GM21367 (cell line): Measurements from ENCODE around the gene STOM.
A peak's percentile ranks its signal among the peaks of the same experiment; 100 is the strongest.

Source experiments
- ATAC-seq: cut with Tn5 transposase; IDR thresholded peaks from one replicate; pipeline ENCODE4 v1.9.1; 2021; ENCODE audit not compliant: unreplicated experiment

Gene STOM

DNA sequence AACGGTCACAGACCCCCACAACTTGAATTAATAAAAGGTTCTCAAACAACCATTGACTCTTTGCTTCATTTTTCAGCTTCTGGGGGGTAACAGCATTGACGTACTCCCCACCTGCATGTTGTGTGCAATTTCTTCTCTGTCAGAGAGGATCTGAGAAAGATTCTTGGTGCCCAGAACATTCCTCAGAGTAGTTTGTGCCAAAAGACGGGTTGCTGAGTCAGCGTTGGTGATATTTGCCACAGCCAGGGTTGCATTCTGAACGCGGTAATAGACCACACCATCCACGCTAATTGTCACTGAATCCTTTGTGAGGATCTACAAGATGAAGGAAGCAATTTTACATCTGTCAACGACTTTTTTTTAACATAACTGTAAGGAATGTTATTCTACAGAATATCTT lies 21.0 kb downstream of the STOM start:
- ATAC-seq, result no peak

DNA sequence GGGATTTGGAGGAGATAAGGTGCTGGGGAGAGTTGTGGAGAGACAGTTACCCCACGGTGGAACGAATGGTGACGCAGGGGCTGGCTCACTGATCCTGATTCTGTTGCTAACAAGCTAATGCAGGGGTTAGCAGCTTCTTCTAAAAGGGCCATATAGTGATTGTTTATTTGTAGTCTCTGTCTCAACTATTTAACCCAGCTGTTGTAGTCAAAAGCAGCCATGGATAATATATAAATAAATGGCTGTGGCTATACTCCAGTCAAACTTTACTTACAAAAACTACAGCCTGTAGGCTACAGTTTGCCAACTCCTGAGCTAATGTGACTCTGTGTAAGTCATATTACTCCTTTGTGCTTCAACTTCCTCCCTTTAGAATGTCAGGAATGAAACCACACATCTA lies 21.8 kb downstream of the STOM start:
- no peak for ATAC-seq

DNA sequence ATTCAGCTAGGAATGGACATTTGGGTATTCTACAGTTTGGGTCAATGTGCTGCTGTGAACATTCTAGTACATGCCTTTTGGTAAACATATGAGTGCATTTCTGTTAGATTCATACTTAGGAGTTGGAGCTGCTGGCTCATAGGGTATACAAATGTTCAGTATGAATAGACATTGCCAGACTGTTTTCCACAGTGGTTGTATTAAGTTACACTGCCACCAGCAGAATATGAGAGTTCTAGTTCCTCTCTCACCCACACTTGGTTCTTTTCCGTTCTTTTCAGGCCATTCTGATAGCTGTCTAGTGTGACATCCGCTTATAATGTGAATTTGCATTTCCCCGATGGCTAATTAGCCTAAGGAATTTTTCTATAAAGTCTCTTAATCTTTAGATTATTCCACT lies 25.0 kb downstream of the STOM start:
- ATAC-seq, result no peak

DNA sequence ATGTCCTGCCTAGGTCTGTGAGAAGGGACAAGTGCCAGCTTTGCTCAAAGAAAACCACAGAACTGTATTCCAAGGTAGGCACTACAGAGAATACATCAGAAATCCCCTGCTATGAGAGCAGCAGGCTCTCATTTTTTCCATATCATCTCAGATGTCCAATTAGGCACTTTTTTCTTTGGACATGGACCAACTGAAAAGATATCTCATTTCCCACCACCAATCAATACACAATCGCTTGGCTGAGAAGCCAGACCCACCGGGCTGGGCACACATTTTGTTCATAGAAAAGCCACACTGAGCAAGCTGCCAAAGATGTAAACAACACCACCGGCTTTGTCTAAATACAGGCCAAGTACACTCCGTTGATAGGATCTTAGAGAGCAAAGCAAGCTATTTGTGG lies 25.9 kb downstream of the STOM start:
- ATAC-seq, result no peak

DNA sequence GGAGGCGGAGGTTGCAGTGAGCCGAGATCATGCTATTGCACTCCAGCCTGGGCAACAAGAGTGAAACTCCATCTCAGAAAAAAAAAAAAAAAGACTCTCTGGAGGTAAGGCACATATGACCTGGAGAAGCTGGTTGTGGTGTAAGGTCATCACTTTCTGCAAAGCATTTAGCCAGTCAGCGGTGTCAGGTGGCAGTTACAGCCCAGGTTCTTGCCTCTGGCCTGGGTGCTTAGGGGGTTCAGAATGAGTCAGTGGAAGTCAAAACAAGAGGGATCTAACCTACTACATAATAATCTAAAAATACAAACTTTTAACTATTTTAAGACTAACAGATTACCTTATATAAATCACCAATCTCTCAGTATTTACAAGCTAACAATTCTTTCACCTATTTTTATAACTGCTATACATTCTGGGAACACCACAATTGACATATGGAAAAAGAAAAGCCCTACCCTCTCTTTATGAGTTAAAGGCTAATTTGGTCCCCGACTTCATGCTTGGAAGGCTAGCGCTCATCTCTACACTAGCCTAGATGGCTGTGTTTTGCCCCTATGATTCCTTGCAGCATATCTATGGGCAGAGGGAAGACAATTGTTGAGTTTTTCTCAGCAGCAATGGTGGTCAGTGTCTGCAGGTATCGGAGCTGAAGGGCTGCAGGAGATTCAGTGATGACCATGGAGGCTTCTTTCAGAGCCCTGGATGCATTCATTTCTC lies 29.2 kb downstream of the STOM start:
- ATAC-seq, result peak; percentile 70

DNA sequence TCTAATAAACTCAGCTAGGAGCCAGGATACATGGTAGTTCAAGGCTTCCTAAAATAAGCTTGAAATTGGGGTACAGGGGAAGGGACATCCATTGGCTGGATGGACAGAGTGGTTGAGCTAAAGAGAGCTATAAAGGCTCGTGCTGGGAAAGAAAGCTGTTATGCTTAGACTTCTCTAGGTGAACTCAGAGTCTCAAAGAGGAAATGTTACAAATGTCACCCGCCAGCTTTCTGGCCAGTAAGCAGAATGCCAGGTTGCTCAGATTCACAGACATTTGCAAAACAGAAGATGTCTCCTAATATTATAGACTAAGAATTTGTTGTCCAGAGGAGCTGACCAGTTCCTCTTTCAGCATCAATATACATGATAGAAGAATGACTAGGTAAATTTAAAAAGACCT lies 30.6 kb downstream of the STOM start:
- ATAC-seq, result no peak

DNA sequence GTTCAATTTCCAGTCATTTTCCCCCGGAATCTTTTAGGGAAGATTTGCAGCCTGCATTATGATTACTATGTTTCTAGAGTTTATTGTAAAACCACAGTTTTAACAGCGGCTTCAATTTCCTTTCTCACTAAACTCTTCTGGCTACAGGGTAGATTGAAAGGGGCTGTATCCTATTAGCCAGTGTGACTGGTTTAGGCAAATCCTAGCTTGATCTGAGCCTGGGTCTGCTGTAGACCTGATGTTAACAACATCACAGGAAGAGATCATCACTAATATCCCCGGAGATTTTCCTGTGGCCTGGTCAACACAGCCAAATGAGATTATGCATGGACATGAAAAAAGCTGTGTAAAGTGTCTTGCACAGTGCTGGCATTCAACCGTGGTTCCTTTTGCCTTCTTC lies 33.4 kb downstream of the STOM start:
- no peak for ATAC-seq

DNA sequence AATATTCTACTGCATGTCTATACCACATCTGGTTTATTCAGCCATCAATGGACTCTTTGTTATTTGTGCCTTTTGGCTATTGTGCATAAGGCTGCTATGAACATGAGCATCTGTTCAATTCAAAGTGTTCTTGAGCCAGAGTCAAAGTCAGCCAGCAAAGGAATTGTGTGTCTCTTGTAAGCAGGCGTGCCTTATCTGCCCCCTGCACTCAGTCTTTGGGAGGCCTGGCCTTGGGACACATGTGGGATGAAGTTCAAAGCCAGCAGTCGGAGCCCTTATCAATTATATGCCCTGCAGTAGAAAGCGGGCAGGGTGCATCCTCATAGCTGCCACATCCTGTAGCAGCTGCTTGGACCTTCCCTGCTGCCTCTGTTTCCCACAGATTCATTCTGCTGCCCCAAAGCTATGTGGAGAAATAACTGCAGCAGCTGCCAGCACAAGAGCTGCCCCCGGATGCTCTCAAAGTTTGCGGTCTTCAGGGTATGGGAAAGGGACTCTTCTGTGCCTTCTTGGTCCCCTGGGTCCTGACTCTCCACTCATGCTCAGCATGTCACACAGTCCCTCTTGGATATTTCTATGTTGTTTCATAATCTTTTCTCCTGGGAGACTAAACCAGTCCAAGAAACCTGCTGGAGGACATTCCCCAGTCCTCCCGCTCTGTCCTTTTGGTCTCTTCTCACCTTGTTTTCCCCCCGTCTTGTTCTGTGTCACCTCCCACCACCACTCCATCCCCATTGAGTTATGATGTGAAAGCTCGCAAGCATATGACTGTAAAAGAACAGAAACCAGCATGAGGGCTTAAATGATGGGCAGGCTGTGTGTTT lies 35.9 kb downstream of the STOM start:
- no peak for ATAC-seq

DNA sequence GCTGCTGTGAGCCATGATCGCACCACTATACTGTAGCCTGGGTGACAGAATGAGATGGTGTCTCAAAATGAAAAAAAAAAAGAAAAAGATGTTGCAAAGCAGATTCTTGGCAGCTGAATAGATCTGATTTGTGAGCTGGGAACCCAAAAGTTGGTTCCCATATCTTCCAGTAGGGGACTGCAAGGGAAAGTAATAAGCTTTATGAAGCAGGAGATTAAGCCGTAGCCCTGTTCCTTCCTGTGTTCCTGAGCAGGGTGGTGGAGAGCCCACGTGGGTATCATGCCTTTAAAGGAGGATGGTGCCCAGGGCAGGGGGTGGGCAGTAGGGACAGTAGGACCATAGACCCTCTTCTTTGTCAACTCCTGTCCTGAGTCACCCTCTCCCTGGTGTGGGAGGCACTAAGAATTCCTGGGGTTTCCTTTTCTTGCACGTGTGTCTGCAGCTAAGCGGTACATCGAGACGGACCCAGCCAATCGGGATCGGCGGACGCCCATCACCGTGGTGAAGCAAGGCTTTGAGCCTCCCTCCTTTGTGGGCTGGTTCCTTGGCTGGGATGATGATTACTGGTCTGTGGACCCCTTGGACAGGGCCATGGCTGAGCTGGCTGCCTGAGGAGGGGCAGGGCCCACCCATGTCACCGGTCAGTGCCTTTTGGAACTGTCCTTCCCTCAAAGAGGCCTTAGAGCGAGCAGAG lies 37.9 kb downstream of the STOM start:
- ATAC-seq, result no peak

DNA sequence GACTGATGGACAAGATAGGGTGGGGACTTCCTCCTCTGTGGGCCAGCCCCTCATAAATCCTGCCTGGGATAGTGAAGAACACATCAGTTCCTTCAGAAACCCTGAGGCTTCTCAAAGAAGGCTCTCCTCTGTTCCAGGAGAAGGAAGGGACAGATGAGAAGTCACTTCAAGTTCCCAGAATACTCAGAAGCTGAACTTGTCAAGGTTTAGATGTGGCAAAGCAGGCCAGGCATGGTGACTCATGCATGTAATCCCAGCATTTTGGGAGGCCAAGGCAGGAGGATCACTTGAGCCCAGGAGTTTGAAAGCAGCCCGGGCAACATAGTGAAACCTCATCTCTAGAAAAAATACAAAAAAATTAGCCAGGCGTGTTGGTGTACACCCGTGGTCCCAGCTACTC lies 38.5 kb downstream of the STOM start:
- ATAC-seq, result no peak

DNA sequence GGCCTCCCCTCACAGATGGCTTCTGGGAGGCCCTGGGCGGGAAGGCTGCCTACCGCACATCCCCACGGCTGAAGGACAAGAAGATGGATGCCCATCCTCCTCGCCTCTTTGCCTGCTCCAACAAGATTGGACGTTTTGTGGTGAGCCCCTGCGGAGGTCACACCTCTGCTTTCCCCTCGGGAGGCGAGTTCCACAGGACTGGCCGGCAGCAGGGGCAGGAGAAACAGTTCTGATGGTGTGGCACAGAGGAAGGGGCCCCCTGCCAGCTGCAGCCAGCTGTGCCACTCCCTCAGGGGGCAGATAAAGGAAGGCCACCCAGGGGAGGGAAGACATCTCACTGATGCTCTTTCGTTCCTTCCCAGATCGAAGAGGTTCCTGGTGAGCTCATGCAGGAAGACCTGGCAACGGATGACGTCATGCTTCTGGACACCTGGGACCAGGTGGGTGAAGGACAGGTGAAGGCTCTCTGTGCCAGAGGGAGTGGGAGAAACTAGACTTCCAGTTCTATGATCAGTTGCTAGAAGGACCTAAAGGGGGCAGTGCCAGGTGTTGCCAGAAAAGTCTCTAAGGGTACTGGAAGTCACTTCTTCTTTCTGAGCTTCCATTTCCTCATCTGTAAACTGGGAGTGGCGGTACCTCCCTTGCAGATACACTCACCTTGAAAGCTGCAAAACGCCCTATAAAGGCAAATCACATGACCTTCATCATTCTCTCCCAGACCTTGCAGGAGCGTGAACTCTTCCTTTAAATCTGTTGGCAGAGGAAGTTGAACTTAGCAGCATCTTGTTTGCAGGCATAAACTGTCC lies 41.0 kb downstream of the STOM start:
- ATAC-seq, result no peak

DNA sequence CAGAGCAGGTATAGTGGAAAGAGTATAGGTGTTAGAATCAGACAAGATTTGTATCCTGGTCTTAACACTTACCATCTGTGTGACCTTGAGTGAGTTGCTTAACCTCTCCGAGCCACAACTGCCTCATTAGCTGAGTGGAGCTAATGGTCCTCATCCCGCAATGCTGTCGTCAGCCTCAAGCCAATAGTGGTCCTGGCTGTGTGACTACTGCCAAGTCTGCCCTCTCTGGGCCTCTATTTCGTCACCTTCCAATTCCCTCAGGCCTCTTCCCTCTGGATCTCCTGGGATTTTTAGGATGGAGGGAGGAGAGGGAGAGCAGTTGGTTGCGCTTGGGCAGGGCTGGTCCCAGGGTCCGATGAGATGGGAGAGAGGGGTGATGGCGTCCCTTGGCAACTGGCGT lies 41.6 kb downstream of the STOM start:
- ATAC-seq, result no peak

DNA sequence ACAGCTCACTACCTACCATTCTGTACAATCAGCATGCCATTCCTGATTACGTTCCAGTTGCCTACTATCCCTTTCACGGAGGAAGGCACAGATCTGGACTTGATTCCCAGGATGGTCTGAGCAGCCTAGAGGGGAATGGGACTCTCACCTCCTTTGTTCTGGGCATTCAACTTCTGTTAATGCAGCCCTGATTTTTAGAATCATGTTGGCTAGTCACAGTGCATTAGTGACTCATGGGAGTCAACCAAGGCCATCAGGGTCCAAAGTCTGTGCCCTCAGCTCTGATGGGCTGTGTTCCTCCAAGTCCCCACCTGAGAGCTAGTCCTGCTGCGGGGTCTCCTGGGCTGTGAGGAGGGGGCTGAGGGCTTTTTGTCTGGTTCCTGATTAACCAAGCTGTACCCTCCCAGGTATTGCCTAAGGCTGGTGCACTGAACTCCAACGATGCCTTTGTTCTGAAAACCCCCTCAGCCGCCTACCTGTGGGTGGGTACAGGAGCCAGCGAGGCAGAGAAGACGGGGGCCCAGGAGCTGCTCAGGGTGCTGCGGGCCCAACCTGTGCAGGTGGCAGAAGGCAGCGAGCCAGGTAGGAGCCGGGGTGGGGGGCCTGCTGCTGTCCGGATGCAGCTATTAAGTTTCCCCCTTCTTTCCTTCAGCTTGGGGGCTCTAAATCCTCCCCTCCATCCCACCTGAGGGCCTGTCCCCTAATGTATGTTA lies 43.0 kb downstream of the STOM start:
- ATAC-seq, result no peak

DNA sequence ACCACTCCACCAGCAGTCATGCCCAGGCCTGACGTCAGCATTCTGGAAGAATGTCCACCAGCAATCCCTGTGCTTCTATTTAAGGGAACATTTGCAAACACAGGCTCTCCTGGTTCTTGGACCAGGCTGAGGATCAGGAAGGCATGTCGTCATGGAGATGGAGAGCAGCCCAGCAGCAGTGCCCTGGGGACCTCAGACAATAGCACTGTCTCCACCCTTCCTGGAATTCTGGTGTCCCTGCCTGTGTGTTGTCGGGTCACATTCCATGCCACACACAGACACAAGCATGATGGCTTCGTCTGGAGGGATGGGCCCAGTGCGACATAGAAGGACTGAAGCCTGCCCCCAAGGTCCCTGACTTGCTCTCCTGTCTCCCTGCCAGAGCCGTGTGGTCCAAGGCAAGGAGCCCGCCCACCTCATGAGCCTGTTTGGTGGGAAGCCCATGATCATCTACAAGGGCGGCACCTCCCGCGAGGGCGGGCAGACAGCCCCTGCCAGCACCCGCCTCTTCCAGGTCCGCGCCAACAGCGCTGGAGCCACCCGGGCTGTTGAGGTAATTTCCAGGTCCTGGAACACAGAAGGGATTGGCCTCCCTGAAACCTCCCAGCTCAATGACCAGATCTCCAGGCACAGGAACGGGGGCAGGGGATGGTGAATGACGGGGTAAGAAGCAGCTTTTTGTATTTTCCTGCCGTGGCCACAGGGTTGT lies 43.8 kb downstream of the STOM start:
- ATAC-seq, result no peak

DNA sequence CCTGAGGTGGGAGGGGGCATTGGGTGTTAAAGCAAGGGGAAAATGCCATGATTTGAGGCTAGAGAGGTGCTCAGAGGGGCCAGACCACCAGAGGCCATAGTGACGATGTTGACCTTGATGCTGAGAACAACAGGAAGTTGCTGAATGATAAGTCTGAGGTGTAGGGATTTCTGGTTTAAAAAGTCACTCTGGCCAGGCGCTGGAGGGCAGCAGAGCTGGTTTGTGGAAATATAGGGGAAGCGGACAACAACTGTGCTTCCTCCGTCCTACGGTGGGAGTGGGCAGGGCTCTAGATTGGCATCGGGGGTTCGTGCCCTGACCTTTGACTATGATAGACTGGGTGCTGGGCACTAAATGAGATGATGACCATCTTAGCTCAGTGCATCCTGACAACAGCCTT lies 44.7 kb downstream of the STOM start:
- no peak for ATAC-seq

DNA sequence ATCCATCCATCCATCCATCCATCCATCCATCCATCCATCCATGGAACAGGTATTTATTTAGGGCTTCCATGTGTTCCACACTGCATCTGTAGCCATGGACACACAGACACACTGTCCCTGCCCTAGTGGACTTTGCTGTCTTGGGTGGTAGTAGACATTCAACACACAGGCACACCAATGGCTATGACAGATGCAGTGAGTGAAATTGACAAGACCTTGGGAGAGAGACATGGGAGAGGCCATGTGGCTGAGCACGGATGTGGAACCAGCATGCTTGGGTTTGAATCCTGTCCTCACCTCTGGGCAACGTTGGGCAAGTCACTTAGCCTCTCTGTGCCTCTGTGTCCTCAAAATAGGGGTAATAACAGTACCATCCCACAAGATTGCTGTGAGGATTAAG lies 45.3 kb downstream of the STOM start:
- no peak for ATAC-seq

DNA sequence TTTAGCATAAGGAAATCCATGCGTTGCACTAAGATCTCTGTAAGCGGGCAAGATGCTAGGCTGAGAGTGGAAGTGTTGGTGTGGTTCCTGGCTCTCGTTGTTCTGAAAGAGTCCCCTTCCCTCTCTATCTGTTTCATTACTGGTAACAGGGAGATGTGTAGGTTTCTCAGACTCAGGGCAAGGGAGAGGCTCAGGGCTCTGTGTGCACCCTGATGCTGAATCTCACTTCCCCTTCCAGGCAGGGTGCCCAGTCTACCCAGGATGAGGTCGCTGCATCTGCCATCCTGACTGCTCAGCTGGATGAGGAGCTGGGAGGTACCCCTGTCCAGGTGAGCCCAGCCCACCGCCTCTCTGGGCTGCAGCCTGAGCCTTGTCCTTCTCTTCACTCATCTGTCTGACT lies 45.7 kb downstream of the STOM start:
- ATAC-seq, result no peak

DNA sequence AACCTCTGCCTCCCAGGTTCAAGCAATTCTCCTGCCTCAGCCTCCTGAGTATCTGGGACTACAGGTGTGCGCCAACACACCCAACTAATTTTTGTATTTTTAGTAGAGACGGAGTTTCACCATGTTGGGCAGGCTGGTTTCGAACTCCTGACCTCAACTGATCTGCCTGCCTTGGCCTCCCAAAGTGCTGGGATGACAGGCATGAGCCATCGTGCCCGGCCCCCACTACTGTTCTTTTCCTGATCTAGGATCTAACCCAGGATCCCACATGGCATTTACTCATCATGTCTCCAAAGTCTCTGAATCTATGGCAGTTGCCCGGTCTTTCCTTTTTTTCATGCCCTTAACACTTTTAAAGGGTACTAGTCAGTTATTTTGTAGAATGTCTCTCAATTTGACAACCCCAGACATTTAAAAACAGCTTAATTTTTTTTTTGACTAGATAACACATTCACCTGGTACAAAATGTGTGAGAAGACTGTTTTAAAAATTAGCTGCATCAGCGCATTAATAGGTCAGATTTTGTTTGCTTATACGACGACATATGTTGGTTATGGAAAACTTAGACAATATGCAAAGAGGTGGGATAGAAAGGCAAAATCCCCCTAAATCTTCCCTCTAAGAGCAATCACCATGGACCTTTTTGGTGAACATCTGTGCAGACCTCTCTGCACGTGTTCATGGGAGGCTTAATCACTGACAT lies 46.5 kb downstream of the STOM start:
- ATAC-seq, result no peak

DNA sequence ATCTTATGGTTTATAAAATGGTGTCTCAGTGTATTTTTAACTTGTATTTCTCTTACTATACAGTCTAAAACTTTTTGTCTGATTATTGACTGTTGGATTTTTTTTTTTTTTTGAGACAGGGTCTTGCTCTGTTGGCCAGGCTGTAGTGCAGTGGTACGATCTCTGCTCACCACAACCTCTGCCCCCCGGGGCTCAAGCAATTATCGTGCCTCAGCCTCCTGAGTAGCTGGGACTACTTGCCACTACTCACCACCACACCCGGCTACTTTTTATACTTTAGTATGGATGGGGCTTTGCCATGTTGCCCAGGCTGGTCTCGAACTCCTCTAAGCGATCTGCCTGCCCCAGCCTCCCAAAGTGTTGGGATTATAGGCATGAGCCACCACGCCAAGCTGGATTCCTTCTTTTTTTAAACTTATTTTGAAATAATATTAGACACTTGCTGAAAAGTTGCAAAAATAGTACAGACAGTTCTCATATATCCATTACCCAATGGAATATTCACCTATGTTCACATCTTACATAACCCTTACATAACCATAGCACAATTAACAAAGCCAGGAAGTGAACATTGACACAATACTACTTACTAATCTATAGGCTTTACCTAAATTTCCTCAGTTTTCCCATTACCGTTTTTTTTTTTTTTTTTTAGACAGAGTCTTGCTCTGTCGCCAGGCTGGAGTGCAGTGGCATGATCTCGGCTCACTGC lies 47.2 kb downstream of the STOM start:
- no peak for ATAC-seq
